PC-3 (cell line): Measurements from ENCODE around the gene TTC27.

Source experiments
- CTCF ChIP-seq: fragments of 300-600 bp; sonication (generic); conservative IDR thresholded peaks from 2 replicates; pipeline ENCODE4 v1.5.1; 2017; ENCODE audit warnings: antibody characterized with exemption, low read depth, mild to moderate bottlenecking, low read length
- EZH2phosphoT487 ChIP-seq: fragments of 300-600 bp; sonication (generic); IDR thresholded peaks from 2 replicates; pipeline ENCODE4 v1.6.1; 2018; ENCODE audit warnings: mild to moderate bottlenecking, antibody characterized with exemption, low read length, borderline replicate concordance

GRCh38 chr2:32723467-32724079 lies 95.7 kb downstream of the TTC27 start:
- TF ChIP-seq CTCF (no peak), EZH2phosphoT487 (no peak)
